Limb (tissue), 2 donors: Measurements from ENCODE around the gene RPP21.
"Not testable (repeated sequence)": the region's sequence is repeated elsewhere in the genome, so short reads cannot be mapped to it uniquely, and the experiment has no call there.

Experiments
- DNase-seq, 2 donors: peaks; one replicate each; pipeline ENCODE4 v3.0.0-alpha.2; 2016; ENCODE audit errors: extremely low spot score in 2 of 2

RPP21 gene

DNA sequence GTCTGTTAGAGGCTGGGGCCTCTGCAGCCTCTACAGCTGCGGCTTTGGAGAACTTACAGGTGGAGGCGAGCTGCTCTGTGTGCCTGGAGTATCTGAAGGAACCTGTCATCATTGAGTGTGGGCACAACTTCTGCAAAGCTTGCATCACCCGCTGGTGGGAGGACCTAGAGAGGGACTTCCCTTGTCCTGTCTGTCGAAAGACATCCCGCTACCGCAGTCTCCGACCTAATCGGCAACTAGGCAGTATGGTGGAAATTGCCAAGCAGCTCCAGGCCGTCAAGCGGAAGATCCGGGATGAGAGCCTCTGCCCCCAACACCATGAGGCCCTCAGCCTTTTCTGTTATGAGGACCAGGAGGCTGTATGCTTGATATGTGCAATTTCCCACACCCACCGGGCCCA lies 15.6 kb upstream of the RPP21 start:
- DNase-seq: no peak

DNA sequence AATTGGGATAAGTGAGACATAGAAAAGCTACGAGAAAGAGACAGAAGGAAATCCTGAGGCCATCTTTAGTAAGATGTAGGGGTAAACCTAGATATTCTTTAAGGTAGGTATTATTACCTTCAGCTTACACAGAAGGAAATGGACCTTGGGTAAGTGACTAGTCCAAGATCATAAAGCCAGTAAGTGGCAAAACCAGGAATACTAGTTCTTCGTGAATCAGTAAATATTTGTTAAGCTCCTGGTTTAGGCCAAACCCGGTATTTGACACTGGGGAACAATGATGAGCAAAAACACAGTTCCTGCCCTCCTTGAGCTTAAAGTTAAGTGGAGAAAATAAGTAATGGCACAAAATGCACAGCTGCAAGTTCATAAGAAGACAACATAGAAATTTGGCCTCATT lies 13.0 kb upstream of the RPP21 start:
- DNase-seq: no peak

DNA sequence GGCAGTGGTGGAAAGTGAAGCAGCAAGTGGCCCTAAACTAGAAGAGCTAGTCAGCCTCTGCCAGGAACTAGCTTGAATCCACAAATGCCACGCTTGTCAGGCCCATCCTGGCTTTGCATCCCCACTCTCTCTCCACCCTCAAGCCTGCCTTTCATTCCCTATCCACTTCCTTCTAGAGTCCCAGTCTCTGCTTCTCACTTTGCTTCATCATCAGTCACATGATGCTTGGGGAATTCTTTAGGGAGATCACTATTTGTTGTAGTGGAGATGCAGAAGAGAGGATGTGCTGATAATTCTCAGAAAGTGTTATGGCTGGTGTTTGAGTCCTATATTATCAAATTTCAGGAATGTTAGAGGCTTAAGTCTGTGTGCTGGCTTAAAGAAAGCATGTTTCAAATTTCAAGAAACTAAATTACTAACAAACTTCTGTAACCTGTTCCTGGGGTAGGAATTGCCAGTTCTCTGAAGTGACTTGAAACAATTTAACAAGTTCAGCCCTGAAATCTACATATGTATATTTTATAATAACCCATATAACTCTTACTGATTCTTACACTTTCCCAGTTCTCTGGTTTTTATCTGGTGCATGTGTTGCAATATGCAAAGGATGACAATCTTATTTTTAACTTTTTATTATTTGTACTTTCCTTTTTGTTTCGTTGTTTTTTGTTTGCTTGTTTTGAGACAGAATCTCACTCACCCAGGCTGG lies 10.7 kb upstream of the RPP21 start:
- no peak for DNase-seq

DNA sequence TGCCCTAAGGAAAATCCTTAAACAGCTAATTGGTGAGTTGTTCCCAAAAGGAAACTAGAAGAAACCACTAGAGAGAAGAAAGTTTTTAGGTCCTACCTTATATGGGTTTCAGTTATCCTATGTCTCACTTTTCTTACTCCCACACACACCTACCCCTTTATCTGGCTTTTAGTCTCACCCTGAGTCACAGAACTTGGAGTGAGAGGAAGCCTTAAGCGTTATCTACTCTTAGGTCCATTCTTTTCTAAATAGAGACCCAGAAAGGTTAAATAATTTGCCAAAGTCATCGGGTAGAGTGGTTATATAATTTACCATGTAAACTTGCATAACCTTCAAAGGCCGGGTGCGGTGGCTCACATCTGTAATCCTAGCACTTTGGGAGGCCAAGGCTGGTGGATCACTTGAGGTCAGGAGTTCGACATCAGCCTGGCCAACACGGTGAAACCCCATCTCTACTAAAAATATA lies 4.3 kb upstream of the RPP21 start:
- DNase-seq: no peak

DNA sequence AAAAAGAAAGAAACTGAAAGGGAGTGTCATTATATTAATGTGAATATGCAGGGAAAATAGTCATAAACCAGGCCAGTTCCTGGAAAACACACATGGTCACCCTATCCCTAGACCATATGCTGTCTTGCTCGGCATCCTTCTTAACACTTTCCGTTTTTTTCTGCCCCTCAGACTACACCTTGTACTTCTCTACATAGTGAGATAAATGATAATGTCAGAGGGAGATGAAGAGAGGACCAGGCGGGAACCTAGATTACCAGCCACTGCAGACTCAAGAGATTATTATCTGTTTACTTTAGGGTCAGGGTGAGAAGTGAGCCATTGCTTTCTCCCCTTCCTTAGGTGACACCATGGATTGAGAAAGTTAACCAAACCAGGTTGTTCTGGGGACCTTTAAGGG lies 3.7 kb upstream of the RPP21 start:
- DNase-seq: no peak

DNA sequence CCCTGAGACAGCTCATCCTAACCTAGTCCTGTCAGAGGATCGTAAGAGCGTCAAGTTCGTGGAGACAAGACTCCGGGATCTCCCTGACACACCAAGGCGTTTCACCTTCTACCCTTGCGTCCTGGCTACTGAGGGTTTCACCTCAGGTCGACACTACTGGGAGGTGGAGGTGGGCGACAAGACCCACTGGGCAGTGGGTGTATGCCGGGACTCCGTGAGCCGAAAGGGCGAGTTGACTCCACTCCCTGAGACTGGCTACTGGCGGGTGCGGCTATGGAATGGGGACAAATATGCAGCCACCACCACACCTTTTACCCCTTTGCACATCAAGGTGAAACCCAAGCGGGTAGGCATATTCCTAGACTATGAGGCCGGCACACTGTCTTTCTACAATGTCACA lies 3.2 kb upstream of the RPP21 start:
- DNase-seq: no peak

DNA sequence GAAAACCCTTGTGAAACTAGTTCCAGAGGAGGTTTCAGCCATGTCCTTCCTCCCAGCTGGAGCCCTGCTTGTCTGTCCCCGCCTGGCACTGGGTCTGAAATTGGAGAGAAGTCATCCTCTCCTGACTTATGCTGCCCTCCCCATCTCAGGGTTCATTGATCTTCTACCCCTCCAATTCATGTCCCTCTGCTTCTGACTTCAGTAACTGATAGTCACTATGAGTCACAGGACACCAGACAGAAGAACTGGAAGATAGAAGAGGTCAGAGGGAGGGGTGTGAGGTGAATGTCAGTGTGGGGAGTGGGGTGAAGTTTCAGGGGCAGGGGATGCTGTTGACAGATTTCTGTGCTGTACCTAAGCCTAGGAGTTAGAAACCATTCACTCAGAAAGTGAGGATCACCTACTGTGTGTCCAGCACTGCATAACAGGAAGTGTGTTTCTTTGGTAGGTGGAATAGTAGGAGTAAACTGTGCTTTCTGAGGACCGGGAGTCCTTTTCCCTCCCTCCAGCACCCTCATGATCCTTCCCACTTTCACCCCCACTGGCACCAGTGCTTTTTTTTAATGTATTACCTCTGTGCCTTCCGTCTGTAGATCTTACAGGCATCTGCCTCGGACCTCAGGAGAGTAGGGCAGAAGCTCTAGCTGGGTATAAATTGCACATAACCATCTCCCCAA lies 627 bp upstream of the RPP21 start:
- DNase-seq: no peak

DNA sequence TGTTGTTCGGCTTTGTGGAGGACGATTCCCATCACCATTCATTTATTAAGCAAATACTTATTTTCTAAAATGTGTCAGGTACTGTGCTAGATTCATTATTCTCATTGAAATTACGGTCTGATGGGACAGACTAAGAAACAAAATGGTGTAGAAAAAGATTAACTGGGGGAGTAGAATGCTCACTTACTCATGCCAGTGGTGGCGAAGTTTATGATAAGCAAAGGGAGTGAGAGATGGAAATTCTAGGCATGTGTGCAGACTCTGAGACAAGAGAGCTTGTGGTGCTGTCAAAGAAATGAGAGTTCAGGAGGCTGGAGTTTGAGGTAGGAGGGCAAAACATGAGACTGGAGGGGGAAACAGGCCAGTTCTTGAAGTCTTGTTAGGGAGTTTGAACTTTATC lies 896 bp downstream of the RPP21 start:
- no peak for DNase-seq

DNA sequence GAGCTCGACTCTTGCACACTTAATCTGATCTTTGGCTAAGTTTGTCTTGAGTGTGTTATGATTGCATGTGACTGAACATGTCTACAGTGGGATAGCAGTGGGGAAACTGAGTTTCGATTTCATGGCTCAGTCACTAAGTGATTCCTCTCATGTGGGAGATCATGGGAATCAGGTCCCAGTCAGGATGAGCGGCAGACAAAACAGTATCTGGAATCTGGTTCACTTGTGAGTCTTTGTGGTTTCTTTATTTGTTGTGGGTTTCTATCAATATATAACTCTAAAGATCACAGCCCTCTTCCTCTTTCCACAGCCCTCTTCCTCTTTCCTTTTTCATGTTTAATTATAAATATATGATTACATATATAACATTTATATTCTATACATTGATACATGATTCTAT lies 4.0 kb downstream of the RPP21 start:
- DNase-seq: no peak

DNA sequence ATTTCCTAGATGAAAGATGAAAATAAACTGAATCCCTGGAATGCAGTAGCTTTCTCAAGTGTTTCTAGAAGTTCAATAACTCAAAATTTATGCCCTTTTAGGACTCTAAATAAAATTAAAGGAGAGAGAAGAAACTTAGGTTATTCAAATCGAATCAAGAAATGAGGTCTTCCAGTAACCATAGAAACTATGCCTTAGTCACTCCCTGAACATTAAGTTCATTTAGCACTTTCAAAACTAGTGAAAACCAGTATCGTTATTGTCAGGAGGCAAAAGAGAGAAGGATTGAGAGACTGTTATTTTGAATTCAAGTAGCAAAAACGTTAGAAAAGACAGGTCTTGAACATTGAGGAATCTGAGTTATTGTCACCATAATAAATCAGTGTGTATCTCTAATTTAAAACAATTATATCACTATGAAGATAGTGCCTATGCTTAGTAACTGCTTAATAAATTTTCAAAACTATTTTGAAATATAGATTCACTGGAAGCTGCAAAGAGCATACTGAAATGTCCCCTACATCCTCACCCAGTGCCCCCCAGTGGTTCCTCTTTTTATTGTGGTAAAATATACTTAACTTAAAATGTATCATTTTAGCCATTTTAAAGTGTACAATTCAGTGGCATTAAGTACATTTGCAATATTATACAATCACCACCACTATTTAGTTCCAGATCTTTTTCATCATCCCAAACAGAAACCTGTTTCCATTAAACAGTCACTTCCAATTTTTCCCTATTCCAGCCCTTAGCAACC lies 4.6 kb downstream of the RPP21 start:
- DNase-seq: no peak

DNA sequence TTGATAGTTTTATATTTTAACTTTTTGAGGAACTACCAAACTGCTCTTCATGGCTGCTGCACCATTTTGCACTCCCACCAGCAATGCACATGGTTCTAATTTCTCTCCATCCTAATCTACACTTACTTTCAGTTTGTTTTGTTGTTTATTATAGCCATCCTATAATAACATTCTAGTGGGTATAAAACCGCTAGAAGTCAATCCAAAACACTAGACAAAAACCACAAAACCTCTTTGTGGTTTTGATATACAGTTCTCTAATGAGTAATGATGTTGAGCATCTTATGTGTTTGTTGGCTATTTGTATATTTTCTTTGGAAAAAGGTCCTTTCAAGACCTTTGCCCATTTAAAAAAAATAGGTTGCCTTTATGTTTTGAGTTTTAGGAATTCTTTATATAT lies 5.6 kb downstream of the RPP21 start:
- DNase-seq: no peak

DNA sequence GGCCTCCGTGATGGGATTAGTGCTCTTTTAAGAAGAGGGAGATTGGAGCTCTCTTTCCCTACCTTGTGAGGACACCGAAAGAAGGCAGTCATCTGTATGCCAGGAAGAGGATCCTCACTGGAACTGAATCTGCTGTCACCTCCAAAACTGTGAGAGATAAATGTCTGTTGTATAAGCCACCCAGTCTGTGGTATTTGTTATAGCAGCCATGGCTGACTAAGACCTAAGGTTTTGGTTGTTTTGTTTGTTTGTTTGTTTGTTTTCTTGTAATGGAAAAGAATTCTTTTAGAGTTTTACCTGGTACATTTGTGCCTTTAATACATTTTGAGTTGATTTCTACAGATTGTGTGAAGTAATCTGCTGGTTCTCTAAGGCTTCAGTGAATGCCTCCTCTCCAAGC lies 7.6 kb downstream of the RPP21 start:
- no peak for DNase-seq

DNA sequence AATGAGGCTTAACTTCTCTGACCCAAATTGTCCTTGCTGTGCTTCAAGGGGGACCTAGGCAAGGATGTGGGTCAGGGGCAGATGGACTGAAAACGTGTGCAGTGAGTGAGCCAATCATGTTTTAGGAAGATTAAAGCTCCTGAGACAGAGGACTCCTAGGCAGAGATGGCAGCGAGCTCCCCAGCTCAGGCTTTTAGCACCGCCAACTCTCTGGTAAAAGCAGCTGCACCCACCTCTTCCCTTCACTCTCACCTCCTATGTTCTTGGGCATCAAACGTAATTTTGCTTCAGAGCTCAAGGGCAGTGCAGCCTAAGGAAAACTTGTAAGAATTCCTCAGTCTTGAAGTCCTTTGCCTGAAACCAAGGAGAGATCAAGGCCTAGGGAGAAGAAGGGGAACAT lies 10.3 kb downstream of the RPP21 start:
- no peak for DNase-seq

DNA sequence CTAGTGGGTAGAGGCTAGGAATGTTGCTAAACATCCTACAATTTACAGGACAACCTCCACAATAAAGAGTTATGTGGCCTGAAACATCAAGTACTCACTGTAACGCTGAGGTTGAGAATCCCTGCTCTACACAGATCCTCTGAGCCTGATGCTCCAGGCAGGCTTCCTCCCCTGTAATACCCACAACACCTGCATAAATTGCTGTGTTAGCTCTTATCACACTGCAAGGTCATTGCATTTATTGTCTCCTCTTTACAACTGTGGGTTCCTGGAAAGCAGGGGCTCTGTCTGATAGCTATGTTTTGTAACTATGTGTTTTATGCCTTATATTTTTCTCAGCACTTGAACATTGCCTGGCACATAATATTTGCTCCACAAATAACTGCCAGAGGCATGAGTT lies 11.6 kb downstream of the RPP21 start:
- DNase-seq: no peak

DNA sequence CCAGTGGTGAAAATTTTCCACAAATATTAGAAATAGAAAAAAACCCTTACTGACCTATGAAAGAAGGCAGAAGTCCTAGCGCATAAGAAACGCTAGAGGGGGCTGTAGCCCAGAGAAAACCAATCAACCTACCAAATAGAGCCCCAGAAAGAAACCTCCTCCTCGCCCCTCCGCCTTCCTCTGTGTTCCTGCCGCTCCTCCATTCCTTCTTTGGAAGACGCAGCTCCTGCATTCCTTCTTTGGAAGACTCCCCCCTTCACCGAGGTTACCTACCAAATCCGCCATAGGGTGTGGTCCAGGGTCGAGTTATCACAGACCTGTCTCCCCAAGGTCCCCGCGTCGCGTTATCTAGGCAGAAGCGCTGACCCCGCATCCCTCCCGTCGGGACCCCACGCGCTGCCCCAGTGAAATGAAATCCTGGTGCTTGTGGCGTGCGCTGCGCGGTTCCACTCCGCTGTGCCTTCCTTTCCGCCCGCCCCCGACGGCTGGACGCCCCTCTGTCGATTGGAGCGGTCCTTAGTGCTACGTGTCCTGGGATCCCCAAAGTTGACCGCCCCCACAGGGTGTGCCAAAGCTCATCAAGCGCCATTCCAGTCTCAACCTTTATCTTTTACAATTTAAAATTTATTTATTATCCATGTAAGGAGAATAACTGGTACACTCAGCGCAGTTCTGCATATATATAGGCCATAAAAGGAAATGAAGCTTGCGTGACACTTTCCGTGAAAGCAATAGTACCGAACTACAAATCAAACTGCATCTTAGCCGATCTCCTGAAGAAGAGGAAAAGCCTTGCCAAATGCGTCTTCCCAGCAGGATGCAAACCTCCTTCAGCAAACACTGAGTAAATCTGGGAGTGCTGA lies 13.0 kb downstream of the RPP21 start:
- DNase-seq: peak; percentile 60 to 72

DNA sequence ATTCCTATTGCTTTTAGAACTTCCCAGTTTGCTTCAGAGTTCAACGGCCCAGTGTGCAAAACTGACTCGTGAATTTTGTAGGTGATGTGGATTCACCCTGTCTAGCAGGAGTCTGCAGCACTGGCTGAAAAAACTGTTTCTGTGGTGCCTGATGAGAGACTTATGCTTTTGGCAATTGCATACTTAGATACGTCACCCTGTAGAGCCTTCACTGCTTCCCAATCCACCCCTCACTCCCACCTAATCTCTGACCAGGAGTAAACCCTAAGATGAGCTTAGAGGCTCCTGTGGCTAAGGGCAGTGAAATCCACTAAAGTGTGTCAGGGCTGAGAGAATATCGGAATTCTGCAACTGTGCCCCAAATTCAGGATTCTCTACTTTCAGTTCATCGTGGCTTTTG lies 14.3 kb downstream of the RPP21 start:
- DNase-seq: no peak

DNA sequence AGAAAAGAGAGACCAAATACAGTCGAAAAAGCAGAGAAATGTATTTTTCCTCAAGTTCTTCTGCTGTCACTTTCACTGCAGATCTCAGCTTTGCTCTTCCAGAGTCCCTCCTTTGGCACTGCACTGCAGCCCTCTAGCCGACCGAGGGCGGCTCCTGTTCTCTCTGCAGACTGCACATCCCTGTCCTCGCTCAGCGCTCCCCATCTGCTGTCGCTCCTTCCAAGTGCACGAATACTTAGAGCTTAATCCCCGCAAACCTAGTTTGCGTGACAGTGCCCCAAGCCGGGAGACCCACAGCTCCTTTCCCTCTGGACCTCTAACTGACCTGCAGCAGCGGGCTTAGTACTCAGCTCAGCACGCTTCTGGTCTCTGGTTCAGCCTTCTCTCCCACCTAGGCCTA lies 15.2 kb downstream of the RPP21 start:
- DNase-seq: no peak

DNA sequence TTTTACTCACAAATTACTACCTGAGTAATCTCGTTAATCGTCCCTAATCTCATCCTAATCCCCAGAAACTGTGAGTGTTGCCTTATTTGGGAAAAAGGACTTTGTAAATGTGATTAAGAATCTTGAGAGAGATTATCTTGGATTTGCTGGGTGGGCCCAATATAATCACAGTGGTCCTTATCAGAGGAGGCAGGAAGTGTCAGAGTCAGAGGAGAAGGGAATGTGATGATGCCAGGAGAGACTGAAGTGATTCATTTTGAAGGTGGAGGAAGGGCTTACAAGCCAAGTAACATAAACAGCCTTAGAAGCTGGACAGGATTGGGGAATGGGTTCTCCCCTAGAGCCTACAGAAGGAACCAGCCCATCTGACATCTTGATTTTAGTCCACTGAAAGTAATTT lies 16.7 kb downstream of the RPP21 start:
- DNase-seq: no peak

DNA sequence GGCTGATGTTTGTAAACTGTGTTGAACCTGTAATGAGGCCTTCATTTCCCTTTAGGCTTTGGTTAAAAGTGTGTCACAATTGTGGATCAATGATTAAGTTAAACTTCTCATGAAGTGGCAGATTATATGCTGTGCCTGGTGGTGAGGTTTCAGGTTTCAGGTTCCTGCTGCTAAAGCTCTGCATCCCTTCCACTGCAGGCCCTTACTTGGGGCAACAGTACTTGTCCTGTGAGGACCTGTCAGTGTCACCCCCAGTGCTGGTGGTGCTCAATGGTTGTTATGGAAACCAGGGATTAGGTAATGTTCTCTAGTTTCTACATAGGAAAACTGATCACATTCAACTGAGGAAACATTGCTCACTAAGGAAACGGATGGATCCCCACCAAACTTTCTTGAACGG lies 18.5 kb downstream of the RPP21 start:
- DNase-seq: no peak

DNA sequence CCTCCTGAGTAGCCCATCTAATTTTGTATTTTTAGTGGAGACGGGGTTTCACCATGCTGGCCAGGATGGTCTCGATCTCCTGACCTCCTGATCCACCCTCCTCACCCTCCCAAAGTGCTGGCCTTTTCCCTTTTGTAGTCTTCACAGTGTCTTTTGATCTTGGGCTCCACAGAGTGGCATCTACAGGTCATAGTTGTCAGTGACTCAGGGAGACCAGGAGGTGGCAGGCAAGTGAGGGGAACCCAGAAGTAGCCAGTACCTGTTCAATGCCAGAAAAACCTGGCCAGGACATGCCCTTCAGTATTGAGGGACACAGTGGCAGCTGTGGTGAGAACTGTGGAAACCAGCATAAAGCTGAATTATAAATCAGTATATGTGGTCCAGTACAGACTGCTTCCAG lies 19.6 kb downstream of the RPP21 start:
- no peak for DNase-seq

DNA sequence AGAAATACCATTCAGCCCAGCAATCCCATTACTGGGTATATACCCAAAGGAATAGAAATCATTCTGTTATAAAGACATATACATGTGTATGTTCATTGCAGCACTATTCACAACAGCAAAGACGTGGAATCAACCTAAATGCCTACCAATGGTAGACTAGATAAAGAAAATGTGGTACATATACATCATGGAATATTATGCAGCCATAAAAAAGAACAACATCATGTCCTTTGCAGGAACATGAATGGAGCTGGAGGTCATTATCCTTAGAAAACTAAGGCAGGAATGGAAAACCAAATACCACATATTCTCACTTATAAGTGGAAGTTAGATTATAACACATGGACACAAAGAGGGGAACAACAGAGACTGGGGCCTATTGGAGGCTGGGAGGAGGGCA lies 24.3 kb downstream of the RPP21 start:
- DNase-seq: not testable (repeated sequence)
